NT2/D1 (cell line): Measurements from ENCODE around the gene MYO1D.

Source experiments
- SUZ12 ChIP-seq: IDR thresholded peaks from 2 replicates; pipeline ENCODE4 v1.6.1; 2011; ENCODE audit not compliant: insufficient read length, insufficient read depth; ENCODE audit errors: extremely low read depth
- YY1 ChIP-seq: IDR thresholded peaks from 2 replicates; pipeline ENCODE4 v1.6.1; 2011; ENCODE audit not compliant: insufficient read length, insufficient read depth
- ZNF274 ChIP-seq: IDR thresholded peaks from 2 replicates; pipeline ENCODE4 v1.6.1; 2011; ENCODE audit warnings: mild to moderate bottlenecking, low read depth, low read length

- no peak for TF ChIP-seq YY1
- TF ChIP-seq ZNF274: no peak
- TF ChIP-seq SUZ12: no peak
Observed at GRCh38 chr17:32510466-32510865, 366.5 kb downstream of the MYO1D start.
